Hepatocyte (in vitro differentiated cells): Measurements from ENCODE around the gene CATSPERE.

ENCODE experiments used
- EZH2 ChIP-seq: fragments of 200-600 bp; sonication (generic); IDR thresholded peaks from 2 replicates; pipeline ENCODE4 v1.6.1; 2016; ENCODE audit warnings: antibody characterized with exemption, mild to moderate bottlenecking, borderline replicate concordance
- EZH2phosphoT487 ChIP-seq: fragments of 200-600 bp; sonication (generic); IDR thresholded peaks from one replicate; pipeline ENCODE4 v1.6.1; 2018; ENCODE audit warnings: antibody characterized with exemption, mild to moderate bottlenecking, low read depth, moderate library complexity; ENCODE audit not compliant: unreplicated experiment, severe bottlenecking
- TF ChIP-seq, protein P1 (sequence below): fragments of 200-600 bp; sonication (generic); IDR thresholded peaks from 2 replicates; pipeline ENCODE4 v1.5.1; 2016; ENCODE audit warnings: antibody characterized with exemption, mild to moderate bottlenecking; ENCODE audit not compliant: poor library complexity

DNA sequence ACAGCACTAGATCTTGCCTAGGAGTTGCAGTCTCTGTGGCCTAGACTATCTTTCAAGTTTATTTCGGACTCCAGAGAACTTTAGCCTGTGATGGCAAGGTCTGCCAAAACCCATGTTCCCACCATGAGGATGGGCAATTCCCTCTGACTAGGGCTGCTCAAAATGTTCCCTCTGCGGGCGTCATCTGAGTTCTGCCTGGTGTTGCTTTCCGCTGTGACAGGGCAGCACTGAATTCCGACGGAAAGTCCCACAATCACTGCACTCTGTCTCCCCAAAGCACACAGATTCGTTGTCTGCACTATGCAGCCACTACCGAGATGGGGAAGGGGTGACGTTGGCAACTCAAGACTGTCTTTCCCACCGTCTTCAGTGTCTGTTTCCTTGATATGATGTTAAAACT is 75.2 kb downstream of the CATSPERE start:
- TF ChIP-seq, protein P1, sequence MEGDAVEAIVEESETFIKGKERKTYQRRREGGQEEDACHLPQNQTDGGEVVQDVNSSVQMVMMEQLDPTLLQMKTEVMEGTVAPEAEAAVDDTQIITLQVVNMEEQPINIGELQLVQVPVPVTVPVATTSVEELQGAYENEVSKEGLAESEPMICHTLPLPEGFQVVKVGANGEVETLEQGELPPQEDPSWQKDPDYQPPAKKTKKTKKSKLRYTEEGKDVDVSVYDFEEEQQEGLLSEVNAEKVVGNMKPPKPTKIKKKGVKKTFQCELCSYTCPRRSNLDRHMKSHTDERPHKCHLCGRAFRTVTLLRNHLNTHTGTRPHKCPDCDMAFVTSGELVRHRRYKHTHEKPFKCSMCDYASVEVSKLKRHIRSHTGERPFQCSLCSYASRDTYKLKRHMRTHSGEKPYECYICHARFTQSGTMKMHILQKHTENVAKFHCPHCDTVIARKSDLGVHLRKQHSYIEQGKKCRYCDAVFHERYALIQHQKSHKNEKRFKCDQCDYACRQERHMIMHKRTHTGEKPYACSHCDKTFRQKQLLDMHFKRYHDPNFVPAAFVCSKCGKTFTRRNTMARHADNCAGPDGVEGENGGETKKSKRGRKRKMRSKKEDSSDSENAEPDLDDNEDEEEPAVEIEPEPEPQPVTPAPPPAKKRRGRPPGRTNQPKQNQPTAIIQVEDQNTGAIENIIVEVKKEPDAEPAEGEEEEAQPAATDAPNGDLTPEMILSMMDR: no peak
- TF ChIP-seq EZH2 (no peak), EZH2phosphoT487 (no peak)
